SK-N-SH treated with all-trans-retinoic acid at 6 μM for 48 hours (cell line): Measurements from ENCODE around the gene MRAS.

Source experiments
- ATAC-seq: fragments of 200-7000 bp; cut with Tn5 transposase; 3 replicates; pipeline ENCODE4 v1.9.1; 2020; ENCODE audit warnings: mild to moderate bottlenecking, moderate library complexity
- ARNTL ChIP-seq: fragments of 450-650 bp; formaldehyde crosslinking; IDR thresholded peaks from 2 replicates; pipeline ENCODE4 v1.5.0; 2020; ENCODE audit warnings: low read depth, mild to moderate bottlenecking, moderate library complexity, borderline replicate concordance
- CREB5 ChIP-seq: fragments of 250-450 bp; sonication (Bioruptor Pico); IDR thresholded peaks from 2 replicates; pipeline ENCODE4 v1.5.1; 2020; ENCODE audit warnings: low read depth, mild to moderate bottlenecking, moderate library complexity
- CSDC2 ChIP-seq: fragments of 250-450 bp; sonication (Bioruptor Pico); IDR thresholded peaks from 2 replicates; pipeline ENCODE4 v1.5.0; 2020; ENCODE audit warnings: mild to moderate bottlenecking, moderate library complexity
- CSRNP3 ChIP-seq: fragments of 250-450 bp; sonication (Bioruptor Pico); IDR thresholded peaks from 2 replicates; pipeline ENCODE4 v1.5.1; 2021; ENCODE audit warnings: mild to moderate bottlenecking, moderate library complexity
- ESRRG ChIP-seq: fragments of 250-450 bp; sonication (Bioruptor Pico); IDR thresholded peaks from 2 replicates; pipeline ENCODE4 v1.6.1; 2021; ENCODE audit warnings: mild to moderate bottlenecking
- GLIS3 ChIP-seq: fragments of 250-450 bp; sonication (Bioruptor Pico); IDR thresholded peaks from 2 replicates; pipeline ENCODE4 v1.5.0; 2020; ENCODE audit warnings: mild to moderate bottlenecking, moderate library complexity
- ISL1 ChIP-seq: fragments of 250-450 bp; sonication (Bioruptor Pico); IDR thresholded peaks from 2 replicates; pipeline ENCODE4 v2.1.2; 2022; ENCODE audit warnings: mild to moderate bottlenecking, moderate library complexity
- OSR1 ChIP-seq: fragments of 250-450 bp; sonication (Bioruptor Pico); IDR thresholded peaks from 2 replicates; pipeline ENCODE4 v1.8.0; 2022; ENCODE audit warnings: moderate library complexity, mild to moderate bottlenecking, inconsistent platforms
- PPARA ChIP-seq: fragments of 250-450 bp; sonication (Bioruptor Pico); IDR thresholded peaks from 2 replicates; pipeline ENCODE4 v1.5.0; 2020; ENCODE audit warnings: mild to moderate bottlenecking, borderline replicate concordance
- RARB ChIP-seq: fragments of 250-450 bp; sonication (Bioruptor Pico); IDR thresholded peaks from 2 replicates; pipeline ENCODE4 v1.8.0; 2021; ENCODE audit warnings: mild to moderate bottlenecking, moderate library complexity
- SNAI2 ChIP-seq: fragments of 250-450 bp; sonication (Bioruptor Pico); IDR thresholded peaks from 2 replicates; pipeline ENCODE4 v1.5.0; 2020; ENCODE audit warnings: mild to moderate bottlenecking, moderate library complexity
- TCF4 ChIP-seq: fragments of 250-450 bp; sonication (Bioruptor Pico); IDR thresholded peaks from 2 replicates; pipeline ENCODE4 v1.8.0; 2021; ENCODE audit warnings: mild to moderate bottlenecking, moderate library complexity, borderline replicate concordance
- TOX ChIP-seq: fragments of 250-450 bp; sonication (Bioruptor Pico); IDR thresholded peaks from 2 replicates; pipeline ENCODE4 v1.8.0; 2021; ENCODE audit warnings: mild to moderate bottlenecking, moderate library complexity, borderline replicate concordance
- ZC3H10 ChIP-seq: fragments of 250-450 bp; sonication (Bioruptor Pico); IDR thresholded peaks from 2 replicates; pipeline ENCODE4 v1.5.1; 2021; ENCODE audit warnings: mild to moderate bottlenecking, moderate library complexity
- ZFP3 ChIP-seq: fragments of 250-450 bp; sonication (Bioruptor Pico); IDR thresholded peaks from 2 replicates; pipeline ENCODE4 v1.5.0; 2020; ENCODE audit warnings: mild to moderate bottlenecking, moderate library complexity
- ZFP30 ChIP-seq: fragments of 450-650 bp; formaldehyde crosslinking; IDR thresholded peaks from 2 replicates; pipeline ENCODE4 v1.5.0; 2022; ENCODE audit warnings: mild to moderate bottlenecking, moderate library complexity
- ZNF565 ChIP-seq: fragments of 450-650 bp; formaldehyde crosslinking; conservative IDR thresholded peaks from 2 replicates; pipeline ENCODE4 v1.5.0; 2020; ENCODE audit warnings: low read depth, mild to moderate bottlenecking, moderate library complexity
- ZNF70 ChIP-seq: fragments of 450-650 bp; formaldehyde crosslinking; IDR thresholded peaks from 2 replicates; pipeline ENCODE4 v1.5.0; 2020; ENCODE audit warnings: mild to moderate bottlenecking, moderate library complexity
- ZNF8 ChIP-seq: fragments of 450-650 bp; formaldehyde crosslinking; IDR thresholded peaks from 2 replicates; pipeline ENCODE4 v1.5.0; 2020; ENCODE audit warnings: mild to moderate bottlenecking, moderate library complexity
- TF ChIP-seq, protein P1 (sequence below): fragments of 250-450 bp; sonication (Bioruptor Pico); IDR thresholded peaks from 2 replicates; pipeline ENCODE4 v1.8.0; 2020; ENCODE audit warnings: mild to moderate bottlenecking, moderate library complexity, borderline replicate concordance

Gene MRAS

GRCh38 chr3:138404121-138404520 lies 55.7 kb downstream of the MRAS start:
- TF ChIP-seq TCF4 (no peak), CSDC2 (CRISPR knock-in tag) (no peak), RARB (no peak), CREB5 (CRISPR knock-in tag) (no peak), ZNF8 (CRISPR knock-in tag) (no peak), OSR1 (CRISPR knock-in tag) (no peak), ZNF70 (CRISPR knock-in tag) (no peak), ARNTL (no peak), ZFP3 (CRISPR knock-in tag) (no peak), ZNF565 (CRISPR knock-in tag) (no peak), ZC3H10 (CRISPR knock-in tag) (no peak), ISL1 (CRISPR knock-in tag) (no peak), GLIS3 (CRISPR knock-in tag) (no peak)
- TF ChIP-seq, protein P1, sequence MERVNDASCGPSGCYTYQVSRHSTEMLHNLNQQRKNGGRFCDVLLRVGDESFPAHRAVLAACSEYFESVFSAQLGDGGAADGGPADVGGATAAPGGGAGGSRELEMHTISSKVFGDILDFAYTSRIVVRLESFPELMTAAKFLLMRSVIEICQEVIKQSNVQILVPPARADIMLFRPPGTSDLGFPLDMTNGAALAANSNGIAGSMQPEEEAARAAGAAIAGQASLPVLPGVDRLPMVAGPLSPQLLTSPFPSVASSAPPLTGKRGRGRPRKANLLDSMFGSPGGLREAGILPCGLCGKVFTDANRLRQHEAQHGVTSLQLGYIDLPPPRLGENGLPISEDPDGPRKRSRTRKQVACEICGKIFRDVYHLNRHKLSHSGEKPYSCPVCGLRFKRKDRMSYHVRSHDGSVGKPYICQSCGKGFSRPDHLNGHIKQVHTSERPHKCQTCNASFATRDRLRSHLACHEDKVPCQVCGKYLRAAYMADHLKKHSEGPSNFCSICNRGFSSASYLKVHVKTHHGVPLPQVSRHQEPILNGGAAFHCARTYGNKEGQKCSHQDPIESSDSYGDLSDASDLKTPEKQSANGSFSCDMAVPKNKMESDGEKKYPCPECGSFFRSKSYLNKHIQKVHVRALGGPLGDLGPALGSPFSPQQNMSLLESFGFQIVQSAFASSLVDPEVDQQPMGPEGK, result no peak
- no peak for ATAC-seq

DNA sequence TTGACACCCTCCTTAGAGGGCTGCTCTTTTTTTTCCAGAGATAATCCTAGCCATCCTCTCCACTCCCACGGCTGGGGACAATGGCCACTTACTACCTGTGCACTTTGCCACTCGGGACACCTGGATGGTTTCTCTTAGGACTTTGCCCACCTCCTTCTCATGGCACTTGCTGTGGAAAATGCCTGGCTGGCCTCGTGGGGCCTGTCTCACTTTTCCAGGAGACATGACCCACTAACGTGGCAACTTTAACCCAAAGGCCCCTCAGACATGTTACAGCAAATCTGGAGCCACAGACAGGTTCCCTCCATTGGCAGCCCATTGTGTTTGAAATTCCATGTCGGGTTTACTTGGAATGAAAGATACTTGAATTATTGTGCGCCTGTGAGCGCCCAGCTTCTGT lies 56.6 kb downstream of the MRAS start:
- TF ChIP-seq ARNTL (no peak), SNAI2 (no peak), PPARA (no peak), ESRRG (CRISPR knock-in tag) (no peak), ZFP30 (CRISPR knock-in tag) (no peak)
- ATAC-seq, result no peak

DNA sequence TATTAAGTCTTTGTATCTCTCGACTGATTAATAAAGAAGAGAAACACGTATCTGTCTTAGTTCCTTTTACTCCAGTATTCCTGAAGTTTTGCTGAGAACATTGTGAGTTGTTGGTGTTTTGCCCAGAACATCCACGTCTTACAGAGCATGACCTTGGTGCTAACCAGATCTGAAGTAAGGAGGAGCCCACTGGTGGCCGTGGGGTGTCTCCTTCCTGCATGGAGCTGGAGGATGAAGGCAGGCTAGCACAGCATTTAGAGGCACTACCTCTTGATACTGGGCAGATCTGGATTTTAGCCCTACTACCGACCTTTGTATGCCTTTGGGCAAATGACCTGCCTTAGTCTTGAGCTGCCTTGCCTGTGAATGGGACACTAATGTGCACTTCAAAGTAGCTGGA lies 57.1 kb downstream of the MRAS start:
- no peak for TF ChIP-seq TOX (CRISPR knock-in tag)
- TF ChIP-seq CREB5 (CRISPR knock-in tag), result no peak
- no peak for ATAC-seq

GRCh38 chr3:138406606-138407005 lies 58.2 kb downstream of the MRAS start:
- ATAC-seq, result no peak
- TF ChIP-seq ZC3H10 (CRISPR knock-in tag) (no peak), ARNTL (no peak), ZNF70 (CRISPR knock-in tag) (no peak), ZNF8 (CRISPR knock-in tag) (no peak), ISL1 (CRISPR knock-in tag) (no peak), ZFP30 (CRISPR knock-in tag) (no peak), ZFP3 (CRISPR knock-in tag) (no peak), TCF4 (no peak), TOX (CRISPR knock-in tag) (no peak), CSRNP3 (no peak), ESRRG (CRISPR knock-in tag) (no peak)
- TF ChIP-seq, protein P1, result no peak
- TF ChIP-seq, all 23 proteins: peak for 0
